Activated naive CD8-positive, alpha-beta T cell (primary cell): ENCODE results near the gene OR4D1.
A peak's percentile ranks its signal among the peaks of the same experiment; 100 is the strongest.
"Not testable (repeated sequence)": the region's sequence is repeated elsewhere in the genome, so short reads cannot be mapped to it uniquely, and the experiment has no call there.

Experiments
- H3K27ac Mint-ChIP-seq: one replicate; pipeline ENCODE4 v1.8.0; 2021; ENCODE audit warnings: mixed read lengths
- H3K27me3 Mint-ChIP-seq: one replicate; pipeline ENCODE4 v1.8.0; 2021; ENCODE audit warnings: mixed read lengths
- H3K36me3 Mint-ChIP-seq: one replicate; pipeline ENCODE4 v1.8.0; 2021; ENCODE audit warnings: mixed read lengths
- H3K4me1 Mint-ChIP-seq: one replicate; pipeline ENCODE4 v1.8.0; 2021; ENCODE audit warnings: low read depth, mixed read lengths
- H3K4me3 Mint-ChIP-seq: one replicate; pipeline ENCODE4 v1.8.0; 2021; ENCODE audit warnings: mild to moderate bottlenecking, mixed read lengths
- H3K9me3 Mint-ChIP-seq: one replicate; pipeline ENCODE4 v1.8.0; 2021; ENCODE audit warnings: low read depth, mixed read lengths

OR4D1 gene

DNA sequence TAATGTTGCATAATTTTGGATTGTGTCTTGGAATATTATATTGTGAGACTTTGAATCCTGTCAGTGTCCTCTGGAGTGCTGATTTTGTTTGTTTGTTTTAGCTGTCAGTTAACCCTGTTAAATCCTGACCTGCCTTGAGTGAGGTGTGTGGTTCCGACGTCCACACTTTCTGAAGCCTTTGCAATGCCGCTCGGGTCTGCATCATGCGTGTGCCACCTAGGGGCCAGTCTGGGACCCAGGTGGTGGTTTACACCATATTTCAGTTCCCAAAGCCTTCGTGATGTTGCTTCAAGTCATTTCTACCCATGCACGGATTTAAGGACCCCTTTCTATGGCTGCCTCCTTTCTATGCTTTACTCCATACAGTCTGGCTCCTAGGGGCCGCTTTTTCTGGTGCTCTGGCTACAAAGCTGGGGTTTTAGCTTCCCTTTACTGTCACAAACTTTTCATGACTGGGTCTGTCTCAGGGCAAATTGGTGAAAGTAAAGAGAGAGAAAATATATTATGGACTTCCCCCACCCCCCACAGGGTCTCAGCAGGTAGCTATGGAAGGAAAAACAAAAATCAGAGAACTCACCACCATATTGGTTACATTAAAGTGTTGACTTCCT is 11.4 kb upstream of the OR4D1 start:
- no peak overlapping the region for H3K27ac Mint-ChIP-seq
- H3K27me3 Mint-ChIP-seq: no peaks in the 10 kb centered on the region
- H3K9me3 Mint-ChIP-seq: peaks cover 4% of the 10 kb centered on the region
- no peak overlapping the region for H3K4me3 Mint-ChIP-seq
- peaks cover 8% of the 10 kb centered on the region for H3K4me1 Mint-ChIP-seq
- H3K36me3 Mint-ChIP-seq: peaks cover 10% of the 10 kb centered on the region

DNA sequence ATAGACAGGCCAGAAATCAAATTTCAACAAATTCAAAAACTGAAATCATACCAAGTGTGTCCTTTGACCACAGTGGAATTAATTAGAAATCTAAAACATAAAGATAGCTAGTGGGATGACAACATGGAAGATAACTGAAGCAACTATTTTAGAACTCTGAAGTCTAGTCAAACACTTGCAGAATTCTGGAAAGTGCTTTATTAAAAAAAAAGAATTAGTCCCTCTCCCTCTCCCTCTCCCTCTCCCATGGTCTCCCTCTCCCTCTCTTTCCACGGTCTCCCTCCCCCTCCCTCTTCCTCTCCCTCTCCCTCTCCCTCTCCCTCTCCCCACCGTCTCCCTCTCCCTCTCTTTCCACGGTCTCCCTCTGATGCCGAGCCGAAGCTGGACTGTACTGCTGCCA is 6.7 kb upstream of the OR4D1 start:
- peaks cover 5% of the 10 kb centered on the region for H3K4me1 Mint-ChIP-seq
- peaks cover 21% of the 10 kb centered on the region for H3K36me3 Mint-ChIP-seq
- H3K9me3 Mint-ChIP-seq: peaks cover 28% of the 10 kb centered on the region
- H3K27me3 Mint-ChIP-seq: no peaks in the 10 kb centered on the region
- H3K4me3 Mint-ChIP-seq: no peak overlapping the region
- H3K27ac Mint-ChIP-seq: no peak overlapping the region

DNA sequence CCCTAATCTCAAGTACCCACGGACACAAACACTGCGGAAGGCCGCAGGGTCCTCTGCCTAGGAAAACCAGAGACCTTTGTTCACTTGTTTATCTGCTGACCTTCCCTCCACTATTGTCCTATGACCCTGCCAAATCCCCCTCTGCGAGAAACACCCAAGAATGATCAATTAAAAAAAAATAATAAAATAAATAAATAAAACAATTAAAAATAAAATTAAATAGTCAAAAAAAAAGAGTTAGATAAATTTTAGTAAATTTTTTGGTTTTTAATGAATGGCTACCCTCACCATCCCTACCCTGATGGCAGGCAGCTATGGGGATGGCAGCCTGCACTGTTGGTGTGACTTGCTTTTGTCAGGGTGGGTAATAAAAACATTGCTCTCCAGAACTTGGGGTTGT is 4.8 kb upstream of the OR4D1 start:
- Mint-ChIP-seq H3K36me3 (peaks cover 28% of the 10 kb centered on the region), H3K9me3 (peaks cover 25% of the 10 kb centered on the region)
- H3K27ac Mint-ChIP-seq, H3K4me3 Mint-ChIP-seq, H3K27me3 Mint-ChIP-seq, H3K4me1 Mint-ChIP-seq: not testable (repeated sequence)

DNA sequence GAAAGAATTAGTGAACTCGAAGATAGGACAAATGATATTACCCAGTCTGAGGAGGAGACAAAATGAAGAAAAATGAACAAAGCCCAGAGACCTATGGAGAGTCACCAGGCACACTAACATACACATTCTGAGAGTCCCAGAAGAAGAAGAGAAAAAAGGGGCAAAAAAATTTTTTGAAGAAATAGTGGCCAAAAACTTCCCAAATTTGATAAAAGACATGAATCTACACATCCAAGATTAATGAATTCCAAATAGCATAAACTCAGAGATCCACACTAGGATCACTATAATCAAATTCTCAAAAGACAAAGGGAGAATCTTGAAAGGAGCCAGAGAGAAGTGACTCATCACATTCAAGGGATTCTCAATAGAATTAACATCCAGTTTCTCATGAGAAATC is 3.4 kb upstream of the OR4D1 start:
- peaks cover 28% of the 10 kb centered on the region for H3K9me3 Mint-ChIP-seq
- no peaks in the 10 kb centered on the region for H3K27me3 Mint-ChIP-seq

DNA sequence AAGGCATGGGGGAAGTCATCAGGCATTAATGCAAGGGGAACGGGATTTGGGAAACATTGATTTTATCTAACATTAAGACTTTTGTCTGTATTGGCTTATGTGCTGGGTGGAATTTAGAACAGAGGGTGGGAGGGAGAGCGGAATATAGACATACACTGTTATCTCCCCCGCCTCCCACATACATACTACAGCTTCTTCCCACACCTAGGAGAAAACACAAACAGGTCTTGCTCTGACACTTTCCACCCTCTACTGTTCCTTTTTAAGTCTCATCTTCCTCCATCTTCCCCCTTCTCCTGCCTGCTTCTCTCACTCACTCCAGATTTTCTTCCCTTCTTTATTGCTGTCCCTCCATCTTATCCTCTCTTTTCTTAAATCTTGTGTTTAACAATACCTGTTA is 425 bp downstream of the OR4D1 start:
- no peaks in the 10 kb centered on the region for H3K27me3 Mint-ChIP-seq
- H3K36me3 Mint-ChIP-seq: peaks cover 37% of the 10 kb centered on the region
- no peak overlapping the region for H3K4me3 Mint-ChIP-seq
- peaks cover 34% of the 10 kb centered on the region for H3K4me1 Mint-ChIP-seq
- H3K9me3 Mint-ChIP-seq: peaks cover 28% of the 10 kb centered on the region
- no peak overlapping the region for H3K27ac Mint-ChIP-seq

More for the DNA sequence above, 3.4 kb upstream of the OR4D1 start:
- peaks cover 6% of the 10 kb centered on the region for H3K4me1 Mint-ChIP-seq
- no peak overlapping the region for H3K4me3 Mint-ChIP-seq
- no peak overlapping the region for H3K27ac Mint-ChIP-seq
- H3K36me3 Mint-ChIP-seq: peaks cover 31% of the 10 kb centered on the region

DNA sequence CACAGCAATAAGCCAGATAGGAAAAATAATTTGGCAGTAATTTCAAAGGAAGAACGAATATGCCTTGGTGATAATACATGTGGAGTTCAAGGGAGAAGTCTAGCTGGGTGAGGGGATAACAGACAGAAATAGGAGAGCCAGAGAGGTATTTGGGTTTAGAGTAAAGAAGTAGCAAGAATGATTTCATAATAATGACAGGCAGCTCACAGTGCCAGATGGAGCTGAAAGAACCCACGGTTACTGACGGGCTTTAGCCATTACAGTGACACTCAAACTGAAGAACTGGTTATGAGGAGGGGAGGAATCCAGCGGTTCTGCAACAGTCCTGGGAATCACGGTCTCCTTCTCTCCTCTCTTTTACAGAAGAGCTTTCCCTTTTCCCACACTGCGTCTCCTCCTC is 2.2 kb downstream of the OR4D1 start:
- Mint-ChIP-seq H3K9me3 (peaks cover 15% of the 10 kb centered on the region), H3K27me3 (no peaks in the 10 kb centered on the region), H3K36me3 (peaks cover 30% of the 10 kb centered on the region), H3K4me3 (no peak overlapping the region), H3K27ac (no peak overlapping the region), H3K4me1 (peaks cover 51% of the 10 kb centered on the region)

DNA sequence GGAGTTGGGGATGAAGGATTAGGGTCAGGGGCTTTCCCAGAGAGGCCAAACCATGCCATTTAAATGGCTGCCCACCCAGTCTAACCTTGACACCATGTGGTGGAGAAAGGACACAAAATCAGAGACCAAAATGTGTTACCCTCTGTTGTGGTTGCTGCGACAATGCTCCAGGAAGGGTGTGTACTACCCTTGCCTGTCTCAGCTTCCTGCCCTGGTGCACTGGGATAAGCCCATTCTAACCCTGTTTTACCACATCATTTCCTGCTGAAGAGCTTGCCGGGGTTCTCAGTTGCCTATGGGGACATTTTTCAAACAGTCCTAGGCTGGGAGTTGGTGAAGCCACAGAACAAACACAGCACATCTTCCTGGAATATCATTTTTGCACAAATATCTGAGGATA is 4.9 kb downstream of the OR4D1 start:
- H3K36me3 Mint-ChIP-seq: peaks cover 13% of the 10 kb centered on the region
- no peaks in the 10 kb centered on the region for H3K27me3 Mint-ChIP-seq
- H3K9me3 Mint-ChIP-seq: peaks cover 3% of the 10 kb centered on the region
- H3K4me3 Mint-ChIP-seq: peak overlapping the region; percentile 60
- peak overlapping the region; percentile 91 for H3K27ac Mint-ChIP-seq
- H3K4me1 Mint-ChIP-seq: peaks cover 71% of the 10 kb centered on the region

DNA sequence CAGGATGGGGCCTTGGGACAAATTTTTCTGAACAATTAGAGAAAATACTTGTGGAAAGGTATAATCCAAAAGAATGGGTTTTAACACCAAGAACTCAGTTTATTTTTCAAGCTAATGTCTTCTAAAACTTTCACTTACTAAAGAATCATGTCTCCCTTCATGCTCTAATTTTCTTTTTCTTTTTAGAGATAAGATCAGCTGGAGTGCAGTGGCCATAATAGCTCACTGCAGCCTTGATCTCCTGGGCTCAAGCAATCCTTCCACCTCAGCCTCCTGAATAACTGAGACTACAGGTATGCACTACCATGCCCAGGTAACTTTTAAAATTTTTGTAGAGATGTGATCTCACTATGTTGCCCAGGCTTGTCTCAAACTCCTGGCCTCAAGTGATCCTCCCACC is 5.5 kb downstream of the OR4D1 start:
- Mint-ChIP-seq H3K36me3 (peaks cover 13% of the 10 kb centered on the region), H3K27ac (peak overlapping the region; percentile 91), H3K4me3 (peak overlapping the region; percentile 60), H3K4me1 (peaks cover 75% of the 10 kb centered on the region), H3K9me3 (peaks cover 3% of the 10 kb centered on the region), H3K27me3 (no peaks in the 10 kb centered on the region)

DNA sequence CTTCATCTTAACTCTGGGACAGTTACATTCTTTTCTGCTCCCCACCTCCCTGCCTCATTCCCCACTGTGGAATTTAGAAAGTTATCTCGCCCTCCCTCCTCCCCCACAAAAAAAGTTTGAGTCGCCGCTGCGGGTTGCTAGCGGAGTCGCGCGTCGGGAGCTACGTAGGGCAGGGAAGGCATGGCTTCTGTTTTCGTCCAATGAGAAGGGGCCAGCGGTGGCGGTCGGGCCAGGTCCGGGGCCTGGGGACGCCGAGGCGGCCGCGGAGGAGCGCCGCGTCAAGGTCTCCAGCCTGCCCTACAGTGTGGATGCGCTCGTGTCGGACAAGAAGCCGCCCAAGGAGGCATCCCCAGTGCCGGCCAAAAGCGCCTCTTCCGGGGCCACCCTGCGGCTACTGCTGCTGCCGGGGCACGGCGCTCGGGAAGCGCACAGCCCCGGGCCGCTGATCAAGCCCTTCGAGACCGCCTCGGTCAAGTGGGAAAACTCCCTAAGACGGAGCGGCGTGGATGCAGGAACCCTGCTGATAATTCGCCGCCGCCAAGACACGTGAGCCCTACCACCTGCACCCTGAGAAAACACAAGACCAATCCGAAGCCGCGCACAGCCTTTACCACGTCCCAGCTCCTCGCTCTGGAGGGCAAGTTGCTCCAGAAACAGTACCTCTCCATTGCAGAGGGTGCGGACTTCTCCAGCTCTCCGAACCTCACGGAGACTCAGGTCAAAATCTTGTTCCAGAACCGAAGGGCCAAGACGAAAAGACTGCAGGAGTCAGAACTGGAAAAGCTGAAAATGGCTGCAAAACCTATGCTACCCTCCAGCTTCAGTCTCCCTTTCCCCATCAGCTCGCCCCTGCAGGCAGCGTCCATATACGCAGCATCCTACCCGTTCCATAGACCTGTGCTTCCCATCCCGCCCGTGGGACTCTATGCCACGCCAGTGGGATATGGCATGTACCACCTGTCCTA is 8.9 kb downstream of the OR4D1 start:
- peaks cover 6% of the 10 kb centered on the region for H3K36me3 Mint-ChIP-seq
- peak overlapping the region; percentile 92 for H3K4me3 Mint-ChIP-seq
- H3K9me3 Mint-ChIP-seq: no peaks in the 10 kb centered on the region
- H3K27ac Mint-ChIP-seq: peak overlapping the region; percentile 96
- peaks cover 70% of the 10 kb centered on the region for H3K4me1 Mint-ChIP-seq
- H3K27me3 Mint-ChIP-seq: no peaks in the 10 kb centered on the region

DNA sequence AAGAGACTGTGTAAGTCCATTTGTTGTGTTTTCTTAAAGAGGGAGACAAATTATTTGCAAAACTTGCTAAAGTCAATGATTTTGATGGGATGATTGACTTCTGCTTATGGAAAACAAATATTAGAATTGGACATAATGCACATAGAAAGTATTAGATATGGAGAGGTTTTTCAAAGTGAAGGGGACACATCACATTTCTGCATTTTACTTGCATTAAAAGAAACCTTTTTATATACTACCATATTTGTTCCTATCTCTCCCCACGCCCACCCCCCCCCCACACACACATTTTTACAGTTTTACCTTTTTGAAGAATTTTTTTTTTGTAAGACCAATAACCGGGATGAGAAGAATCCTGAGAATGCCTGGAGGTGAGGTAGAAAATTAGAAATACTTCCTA is 10.0 kb downstream of the OR4D1 start:
- Mint-ChIP-seq H3K27me3 (no peaks in the 10 kb centered on the region), H3K9me3 (peaks cover 3% of the 10 kb centered on the region), H3K4me1 (peaks cover 59% of the 10 kb centered on the region), H3K36me3 (peaks cover 8% of the 10 kb centered on the region), H3K27ac (no peak overlapping the region), H3K4me3 (peak overlapping the region; percentile 32)

DNA sequence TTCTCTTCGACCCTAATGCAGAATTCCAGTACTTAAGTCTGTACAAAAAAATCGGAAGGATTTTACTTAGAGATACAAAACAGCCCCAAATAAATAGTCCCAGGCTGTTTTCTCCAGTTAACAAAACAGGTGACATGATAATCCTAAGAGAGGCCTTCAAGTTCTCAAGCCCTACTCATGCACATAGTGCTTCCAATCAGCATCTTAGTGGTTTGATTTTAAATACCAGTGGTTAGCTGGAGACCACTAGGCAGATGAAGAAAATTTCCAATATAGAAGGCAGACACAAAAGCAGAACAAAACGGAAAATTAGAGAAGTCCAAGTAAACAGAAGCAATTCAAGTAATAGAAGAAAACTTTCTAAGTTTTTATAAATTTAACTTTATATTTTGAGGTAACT is 13.4 kb downstream of the OR4D1 start:
- Mint-ChIP-seq H3K27me3 (no peaks in the 10 kb centered on the region), H3K9me3 (peaks cover 6% of the 10 kb centered on the region), H3K4me1 (peaks cover 34% of the 10 kb centered on the region), H3K36me3 (peaks cover 5% of the 10 kb centered on the region), H3K4me3 (no peak overlapping the region), H3K27ac (no peak overlapping the region)

DNA sequence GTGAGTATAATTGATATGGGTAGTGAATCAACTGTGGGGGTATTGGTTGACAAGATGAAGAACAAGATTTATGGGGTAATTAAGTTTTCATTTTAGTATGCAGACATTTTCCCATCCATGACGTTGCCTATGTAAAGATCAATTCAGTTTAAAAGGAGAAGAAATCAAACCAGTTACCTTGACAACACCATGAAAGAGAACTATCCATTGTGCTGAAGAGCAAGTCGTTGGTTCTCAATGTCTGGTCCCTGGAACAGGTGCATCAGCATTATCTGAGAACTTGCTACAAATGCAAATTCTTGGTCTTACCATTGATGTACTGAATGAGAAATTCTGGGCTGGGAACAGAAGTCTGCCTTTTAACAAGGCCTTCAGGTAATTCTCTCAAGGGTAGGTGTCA is 17.8 kb downstream of the OR4D1 start:
- peaks cover 4% of the 10 kb centered on the region for H3K36me3 Mint-ChIP-seq
- H3K4me3 Mint-ChIP-seq: no peak overlapping the region
- no peak overlapping the region for H3K27ac Mint-ChIP-seq
- peaks cover 6% of the 10 kb centered on the region for H3K9me3 Mint-ChIP-seq
- H3K4me1 Mint-ChIP-seq: peaks cover 41% of the 10 kb centered on the region
- H3K27me3 Mint-ChIP-seq: no peaks in the 10 kb centered on the region

DNA sequence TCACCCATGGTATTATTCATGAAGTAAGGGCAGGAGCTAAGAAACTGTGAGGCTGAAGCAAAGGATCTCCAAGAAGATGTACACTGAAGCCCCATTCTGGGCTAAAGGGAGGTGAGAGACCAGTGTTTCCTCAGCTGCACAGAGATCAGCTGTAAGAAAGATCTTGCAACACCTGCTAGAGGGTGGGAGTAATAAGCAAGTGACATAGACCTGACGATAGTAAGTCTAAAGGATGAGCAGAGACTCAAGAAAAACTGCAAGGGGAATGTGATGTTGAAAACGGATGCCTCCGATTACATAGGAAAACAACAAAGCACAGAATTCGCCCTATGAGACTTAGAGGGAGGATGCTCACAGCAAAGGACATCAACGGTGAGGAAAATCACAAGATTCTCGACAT is 18.5 kb downstream of the OR4D1 start, which contains the start of gene OR4D2:
OR4D2 (plus strand) TSS at position 301 of the 400 bp plus-strand sequence. CDS start 2,674 bp downstream, outside the sequence.
- Mint-ChIP-seq H3K4me1 (peaks cover 46% of the 10 kb centered on the region), H3K27me3 (no peaks in the 10 kb centered on the region), H3K27ac (peak within 1 kb of the TSS; percentile 51), H3K4me3 (no peak within 1 kb of the TSS), H3K9me3 (peaks cover 6% of the 10 kb centered on the region), H3K36me3 (peaks cover 4% of the 10 kb centered on the region)

DNA sequence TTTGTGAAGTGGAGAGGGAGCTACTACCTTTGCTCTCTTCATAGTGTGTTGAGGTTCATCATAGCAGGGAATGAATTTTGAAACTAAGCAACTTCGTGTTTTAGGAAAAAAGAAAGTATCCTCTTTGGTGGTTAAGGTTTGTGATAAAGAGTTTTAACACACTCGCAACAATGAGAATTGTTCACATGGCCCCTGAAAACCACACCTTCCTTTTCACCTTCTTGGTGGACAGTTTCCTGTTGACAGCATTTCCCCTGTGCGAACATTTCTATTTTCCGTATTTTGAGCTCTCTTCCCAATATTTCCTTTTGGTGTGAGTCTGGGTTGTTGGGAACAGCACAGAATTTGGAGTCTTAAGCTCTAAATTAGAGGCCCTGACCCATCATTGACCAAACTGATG is 22.4 kb downstream of the OR4D1 start:
- Mint-ChIP-seq H3K36me3 (peaks cover 2% of the 10 kb centered on the region), H3K4me3 (peak overlapping the region; percentile 22), H3K27me3 (no peaks in the 10 kb centered on the region), H3K27ac (peak overlapping the region; percentile 81), H3K9me3 (no peaks in the 10 kb centered on the region), H3K4me1 (peaks cover 51% of the 10 kb centered on the region)

DNA sequence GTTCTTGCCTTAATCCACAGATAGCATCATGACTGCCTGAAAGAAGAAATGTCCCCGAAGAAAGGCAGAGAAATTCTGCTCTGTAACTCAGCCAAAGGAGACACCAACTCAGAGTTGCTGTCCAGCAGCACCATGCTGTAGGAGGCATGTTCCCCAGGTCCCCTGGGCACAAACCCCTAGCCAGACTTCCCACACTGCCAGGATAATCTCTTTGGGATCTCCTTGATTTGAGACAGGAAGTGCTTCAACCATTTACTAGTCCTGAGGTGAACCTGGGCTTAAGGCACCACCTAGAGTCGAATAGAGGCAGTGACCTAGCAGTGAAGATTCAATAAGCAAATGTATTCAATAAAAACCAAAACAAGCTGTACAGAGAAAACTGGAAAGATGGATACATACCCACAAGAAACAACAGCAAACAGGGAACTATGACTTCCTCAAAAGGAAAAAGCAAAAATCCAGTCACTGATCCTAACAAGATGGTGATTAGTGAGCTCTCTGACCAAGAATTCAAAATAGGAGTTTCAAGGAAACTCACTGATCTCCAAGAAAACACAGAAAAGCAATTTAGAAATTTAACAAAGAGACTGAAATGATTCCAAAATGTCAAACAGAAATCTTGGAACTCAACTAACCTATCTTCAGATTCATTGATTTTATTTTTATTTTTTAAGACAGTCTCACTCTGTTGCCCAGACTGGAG is 24.3 kb downstream of the OR4D1 start:
- no peaks in the 10 kb centered on the region for H3K9me3 Mint-ChIP-seq
- H3K36me3 Mint-ChIP-seq: no peaks in the 10 kb centered on the region
- peak overlapping the region; percentile 83 for H3K27ac Mint-ChIP-seq
- H3K27me3 Mint-ChIP-seq: no peaks in the 10 kb centered on the region
- no peak overlapping the region for H3K4me3 Mint-ChIP-seq
- H3K4me1 Mint-ChIP-seq: peaks cover 43% of the 10 kb centered on the region
